GM23248 (cell line): ENCODE results near the gene ACER1. TPM values are rescaled to one million over a fixed set of nuclear protein-coding genes. Genes with fewer than 3 reads are reported as not detected.

Experiments
- DNase-seq: peaks from one replicate; pipeline ENCODE4 v3.0.0-alpha.2; 2015
- H2AFZ ChIP-seq: fragments of 200-600 bp; sonication (generic); 2 replicates; pipeline ENCODE4 v1.6.1; 2016; ENCODE audit warnings: antibody characterized with exemption
- H3F3A ChIP-seq: fragments of 200-600 bp; sonication (generic); 2 replicates; pipeline ENCODE4 v1.6.1; 2016; ENCODE audit warnings: mild to moderate bottlenecking, antibody characterized with exemption, mixed run types; ENCODE audit not compliant: insufficient read depth
- H3K27ac ChIP-seq: fragments of 200-600 bp; sonication (generic); 2 replicates; pipeline ENCODE4 v1.5.1; 2016; ENCODE audit warnings: mild to moderate bottlenecking
- H3K27me3 ChIP-seq: fragments of 200-600 bp; sonication (generic); replicated peaks from 2 replicates; pipeline ENCODE4 v1.6.1; 2016; ENCODE audit warnings: mild to moderate bottlenecking; ENCODE audit not compliant: insufficient read depth
- H3K36me3 ChIP-seq: fragments of 200-600 bp; sonication (generic); 2 replicates; pipeline ENCODE4 v1.6.1; 2016; ENCODE audit warnings: low read depth, mild to moderate bottlenecking
- H3K4me1 ChIP-seq: fragments of 200-600 bp; sonication (generic); 2 replicates; pipeline ENCODE4 v1.6.1; 2016; ENCODE audit warnings: mild to moderate bottlenecking; ENCODE audit not compliant: insufficient read depth
- H3K4me2 ChIP-seq: fragments of 200-600 bp; sonication (generic); one replicate; pipeline ENCODE4 v1.6.1; 2016; ENCODE audit warnings: mild to moderate bottlenecking; ENCODE audit not compliant: unreplicated experiment
- H3K4me3 ChIP-seq: fragments of 200-600 bp; sonication (generic); 2 replicates; pipeline ENCODE4 v1.5.1; 2016; ENCODE audit warnings: mild to moderate bottlenecking
- H3K79me2 ChIP-seq: fragments of 200-600 bp; sonication (generic); 2 replicates; pipeline ENCODE4 v1.6.1; 2016; ENCODE audit warnings: mild to moderate bottlenecking; ENCODE audit not compliant: insufficient read depth
- H3K9ac ChIP-seq: fragments of 200-600 bp; sonication (generic); 2 replicates; pipeline ENCODE4 v1.6.1; 2016; ENCODE audit warnings: mild to moderate bottlenecking
- H3K9me2 ChIP-seq: fragments of 200-600 bp; sonication (generic); 2 replicates; pipeline ENCODE4 v1.6.1; 2016; ENCODE audit warnings: mixed run types, mild to moderate bottlenecking, moderate library complexity; ENCODE audit not compliant: insufficient read depth
- H3K9me3 ChIP-seq: fragments of 200-600 bp; sonication (generic); one replicate; pipeline ENCODE4 v1.6.1; 2017; ENCODE audit warnings: low read depth
- H4K20me1 ChIP-seq: fragments of 200-600 bp; sonication (generic); 2 replicates; pipeline ENCODE4 v1.6.0; 2016; ENCODE audit not compliant: insufficient read depth
- EZH2 ChIP-seq: fragments of 200-600 bp; sonication (generic); IDR thresholded peaks from 2 replicates; pipeline ENCODE4 v1.6.1; 2018; ENCODE audit warnings: antibody characterized with exemption, mild to moderate bottlenecking; ENCODE audit not compliant: insufficient read depth, poor library complexity, severe bottlenecking
- EZH2phosphoT487 ChIP-seq: fragments of 200-600 bp; sonication (generic); IDR thresholded peaks from 2 replicates; pipeline ENCODE4 v1.6.1; 2018; ENCODE audit warnings: antibody characterized with exemption, moderate library complexity, mild to moderate bottlenecking, low read depth; ENCODE audit not compliant: insufficient read depth
- WGBS, 2 experiments: methylation state at CpG; one replicate each; pipeline ENCODE4 v1.1.6; 2015 to 2017; ENCODE audit warnings: low lambda C conversion rate in 2 of 2, low coverage in 1 of 2; ENCODE audit errors: missing lambda C conversion rate in 2 of 2; 5-methylcytosine and 5-hydroxymethylcytosine counted together
- in situ Hi-C: fragments of 300-500 bp; cut with MboI; formaldehyde crosslinking; loops from 2 replicates; pipeline ENCODE4 v1.15.0; 2020
- polyA plus RNA-seq: library from polyadenylated mRNA; unstranded; fragments of >200 nt; fragmentation: Nextera tagmentation; extraction: Ambion mirVana; gene quantifications from 2 replicates; pipeline ENCODE4 v1.2.1, GENCODE V29; 2016
- total RNA-seq: library from RNA; depleted of rRNA; stranded (reverse); fragments of >200 nt; shearing (Covaris generic); gene quantifications from 2 replicates; pipeline ENCODE4 v1.2.3, GENCODE V29; 2014

The ACER1 gene
- total and polyA plus RNA-seq, 2 experiments from 2014 or later, result 0.16 to 0.22 TPM

GRCh38 chr19:6267552-6268381 is 65.6 kb downstream of the ACER1 start:
- peaks cover 6% of the 10 kb centered on the region for H3K36me3 ChIP-seq
- H3K4me3 ChIP-seq, result no peak overlapping the region
- peaks cover 9% of the 10 kb centered on the region for H3F3A ChIP-seq
- H3K27ac ChIP-seq, result 0 out of 2 replicates have a peak overlapping the region, but pooled peaks have one; percentile 2
- no peaks in the 10 kb centered on the region for H3K9me3 ChIP-seq
- 77 to 79% methylated on average over 17 of the region's 17 CpGs for WGBS, 2 experiments
- no peak overlapping the region for H3K9ac ChIP-seq
- peaks cover 100% of the 10 kb centered on the region for H3K79me2 ChIP-seq
- in situ Hi-C loops, result no loop called here
- no peak overlapping the region for H3K4me2 ChIP-seq
- peak; percentile 44 for DNase-seq
- no peaks in the 10 kb centered on the region for H3K9me2 ChIP-seq
- TF ChIP-seq EZH2phosphoT487, result no peak
- TF ChIP-seq EZH2, result no peak
- H4K20me1 ChIP-seq, result no peaks in the 10 kb centered on the region
- no peak overlapping the region for H2AFZ ChIP-seq
- peaks cover 25% of the 10 kb centered on the region for H3K4me1 ChIP-seq
- no peaks in the 10 kb centered on the region for H3K27me3 ChIP-seq

GRCh38 chr19:6264803-6265202 is 68.6 kb downstream of the ACER1 start:
- Histone ChIP-seq H3F3A (no peaks in the 10 kb centered on the region), H3K79me2 (peaks cover 100% of the 10 kb centered on the region), H3K4me2 (no peak overlapping the region), H3K9me2 (no peaks in the 10 kb centered on the region), H2AFZ (no peak overlapping the region), H3K4me1 (no peaks in the 10 kb centered on the region), H3K9me3 (no peaks in the 10 kb centered on the region), H3K36me3 (peaks cover 10% of the 10 kb centered on the region), H3K4me3 (no peak overlapping the region), H3K27me3 (no peaks in the 10 kb centered on the region), H4K20me1 (no peaks in the 10 kb centered on the region), H3K9ac (no peak overlapping the region), H3K27ac (no peak overlapping the region)
- 88 to 93% methylated on average over 4 of the region's 4 CpGs for WGBS, 2 experiments
- in situ Hi-C loops, result no loop called here
- TF ChIP-seq EZH2 (no peak), EZH2phosphoT487 (no peak)
- no peak for DNase-seq

DNA sequence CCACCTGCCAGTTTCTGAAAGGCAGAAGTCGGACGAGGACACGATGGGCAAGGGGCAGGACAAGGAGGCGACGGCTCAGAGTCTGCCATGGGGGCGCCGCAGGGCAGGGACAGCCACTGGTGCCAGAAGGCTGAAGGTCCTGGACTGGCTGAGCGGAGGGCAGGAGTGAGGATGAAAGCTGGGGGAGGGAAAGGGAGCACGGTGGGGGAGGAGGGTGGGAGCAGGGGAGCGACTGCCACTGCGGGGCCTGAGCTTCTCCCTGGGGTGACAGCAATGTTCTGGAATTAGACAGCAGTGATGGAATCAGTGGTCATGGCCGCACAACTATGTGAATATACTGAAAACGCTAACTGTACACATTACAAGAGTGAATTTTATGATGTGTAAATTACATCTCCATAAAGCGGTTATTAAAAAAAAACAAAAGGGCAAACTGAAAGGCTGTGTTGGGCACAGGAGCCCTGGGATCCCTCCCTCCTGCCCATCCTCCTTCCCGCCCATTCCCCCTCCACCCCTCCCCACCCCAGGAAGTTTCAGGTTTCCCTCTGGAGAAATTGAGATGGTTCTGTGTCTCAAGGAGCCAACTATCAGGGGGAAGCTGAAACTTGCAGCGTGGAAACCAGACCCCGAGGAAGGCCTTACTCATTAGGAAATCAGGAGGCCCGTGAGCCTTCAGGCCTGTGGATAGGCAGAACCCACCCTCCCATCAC is 69.5 kb downstream of the ACER1 start:
- no peak overlapping the region for H3K4me2 ChIP-seq

GRCh38 chr19:6263306-6263705 is 70.1 kb downstream of the ACER1 start:
- in situ Hi-C loops, result no loop called here
- Histone ChIP-seq H3K79me2 (peaks cover 100% of the 10 kb centered on the region), H3K9me3 (no peaks in the 10 kb centered on the region), H3K27ac (no peak overlapping the region), H3K4me1 (no peaks in the 10 kb centered on the region), H3K27me3 (no peaks in the 10 kb centered on the region), H2AFZ (no peak overlapping the region), H3K9me2 (no peaks in the 10 kb centered on the region), H3K9ac (no peak overlapping the region), H3K36me3 (peaks cover 17% of the 10 kb centered on the region), H3K4me3 (no peak overlapping the region), H3F3A (no peaks in the 10 kb centered on the region), H4K20me1 (no peaks in the 10 kb centered on the region), H3K4me2 (no peak overlapping the region)
- 83 to 91% methylated on average over 11 to 12 of the region's 12 CpGs for WGBS, 2 experiments
- TF ChIP-seq EZH2, result no peak
- DNase-seq, result no peak

More for the DNA sequence above, 69.5 kb downstream of the ACER1 start:
- no peaks in the 10 kb centered on the region for H3K4me1 ChIP-seq
- H3K79me2 ChIP-seq, result peaks cover 100% of the 10 kb centered on the region
- no peaks in the 10 kb centered on the region for H3F3A ChIP-seq
- H3K9me3 ChIP-seq, result no peaks in the 10 kb centered on the region
- in situ Hi-C loops, result no loop called here
- DNase-seq, result no peak
- H2AFZ ChIP-seq, result no peak overlapping the region
- H3K4me3 ChIP-seq, result no peak overlapping the region
- WGBS, 2 experiments, result 80 to 83% methylated on average over 15 to 18 of the region's 18 CpGs
- H3K27ac ChIP-seq, result no peak overlapping the region
- no peak for TF ChIP-seq EZH2
- TF ChIP-seq EZH2phosphoT487, result no peak
- H3K27me3 ChIP-seq, result no peaks in the 10 kb centered on the region
- H3K36me3 ChIP-seq, result peaks cover 17% of the 10 kb centered on the region
- H4K20me1 ChIP-seq, result no peaks in the 10 kb centered on the region
- no peaks in the 10 kb centered on the region for H3K9me2 ChIP-seq
- no peak overlapping the region for H3K9ac ChIP-seq
